ENCODE measurements around the gene CDH11.

The CDH11 gene

DNA sequence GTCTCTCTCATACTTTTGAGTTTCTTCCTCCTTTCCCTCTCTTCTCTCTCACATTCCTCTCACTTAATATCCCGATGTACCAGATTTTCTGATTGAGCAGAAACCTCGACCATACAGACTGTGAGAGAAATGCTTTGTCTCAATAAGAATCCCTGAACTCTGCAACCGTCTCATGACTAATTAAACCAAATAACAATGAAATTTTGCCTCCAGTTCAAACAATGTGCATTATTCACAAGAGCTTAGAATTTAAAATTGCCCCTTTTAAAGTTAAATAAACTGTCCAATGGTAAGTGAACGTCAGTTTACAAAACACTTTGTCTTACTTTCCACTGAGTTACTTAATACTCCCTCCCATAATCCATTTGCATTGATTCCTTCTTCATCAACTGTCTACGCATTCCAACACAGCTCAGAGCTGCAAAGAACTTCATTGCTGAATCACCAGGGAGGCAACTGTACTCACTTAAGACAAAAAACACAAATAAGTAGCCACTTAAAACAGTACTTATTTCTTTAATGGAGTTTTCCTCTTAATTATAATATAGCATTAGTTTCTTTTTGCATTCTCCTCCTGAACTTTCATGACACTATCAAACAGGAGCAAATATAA, 4.9 kb downstream of the CDH11 start:
- DNase-seq (ENCODE audit: low read depth in 2 of 2) = no peak

DNA sequence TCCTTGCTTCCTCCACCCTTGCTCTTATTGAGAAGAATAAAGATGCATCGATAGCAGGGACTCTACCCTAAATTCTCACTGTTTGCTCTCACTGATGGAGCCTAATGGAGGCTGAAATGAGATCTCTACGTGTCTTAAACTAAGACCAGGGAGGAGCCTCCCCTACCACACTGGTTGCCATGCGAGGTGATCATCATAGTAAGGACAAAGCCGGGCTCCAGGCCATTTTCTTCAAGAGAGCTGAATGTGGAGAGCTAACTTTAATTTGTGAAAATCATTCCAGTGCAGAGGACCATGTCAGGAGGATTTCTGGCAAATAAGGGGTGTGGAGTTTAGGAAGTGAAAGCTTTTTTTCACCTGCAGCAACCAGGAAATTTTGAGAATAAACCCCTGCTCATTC, 5.6 kb downstream of the CDH11 start:
- no peak for DNase-seq (ENCODE audit: low read depth in 2 of 2)

DNA sequence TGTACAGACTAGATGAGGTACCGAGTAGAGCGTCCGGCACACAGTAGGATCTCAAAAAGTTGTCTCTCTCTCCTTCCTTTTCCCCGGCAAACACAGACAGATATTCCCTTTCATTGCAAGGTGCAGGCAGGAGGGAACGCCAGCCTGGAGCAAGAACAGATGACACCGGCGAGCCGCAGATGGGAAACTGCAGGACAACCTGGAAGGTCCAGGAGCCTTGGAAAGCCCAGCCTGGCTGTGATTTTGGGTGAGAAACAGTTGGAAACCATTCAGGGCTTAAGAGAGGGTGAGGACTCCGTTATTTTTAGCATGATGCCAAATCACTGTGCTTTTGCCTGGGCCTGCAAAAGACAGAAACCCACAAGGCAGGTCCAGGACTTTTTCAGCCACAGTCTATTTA, 7.3 kb downstream of the CDH11 start:
- no peak for DNase-seq (ENCODE audit: low read depth in 2 of 2)

DNA sequence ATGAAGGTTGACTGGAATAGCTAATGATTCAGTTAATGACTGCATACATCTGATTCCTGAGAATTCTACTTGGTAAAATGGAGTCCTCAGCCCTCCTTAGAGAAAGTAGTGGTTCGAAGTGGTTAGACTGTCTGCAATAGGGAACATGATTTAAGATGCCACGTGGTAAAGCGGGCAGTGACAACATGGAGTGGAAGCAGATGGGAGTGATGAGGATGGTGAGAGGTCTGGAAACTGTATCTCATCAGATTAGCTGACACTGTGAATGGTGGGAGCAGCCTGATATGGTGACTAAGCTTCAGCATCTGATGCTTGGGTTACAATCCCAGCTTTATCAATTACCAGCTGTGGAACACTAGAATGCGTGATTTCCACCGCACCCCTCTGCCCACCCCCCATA, 8.4 kb downstream of the CDH11 start:
- DNase-seq (ENCODE audit: low read depth in 2 of 2) = no peak

DNA sequence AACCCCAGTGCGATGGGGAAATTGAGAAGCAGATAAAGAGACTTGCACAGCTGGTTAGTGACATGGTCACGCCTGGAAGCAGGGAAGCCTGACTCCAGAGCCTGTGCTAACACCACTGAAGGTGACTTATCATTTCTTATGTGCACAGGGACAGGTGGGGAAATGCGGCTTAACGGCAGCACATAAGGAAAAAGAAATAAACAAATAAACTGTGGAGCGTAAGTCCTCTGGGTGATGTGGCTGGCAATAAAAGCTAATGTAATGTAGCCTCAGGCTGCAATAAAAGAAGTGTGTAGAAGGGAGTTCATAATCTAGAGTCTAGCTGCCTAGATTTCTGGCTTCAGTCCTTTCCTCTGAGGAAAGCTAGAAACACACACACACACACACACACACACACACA, 10.6 kb downstream of the CDH11 start:
- no peak for DNase-seq (ENCODE audit: low read depth in 2 of 2)

DNA sequence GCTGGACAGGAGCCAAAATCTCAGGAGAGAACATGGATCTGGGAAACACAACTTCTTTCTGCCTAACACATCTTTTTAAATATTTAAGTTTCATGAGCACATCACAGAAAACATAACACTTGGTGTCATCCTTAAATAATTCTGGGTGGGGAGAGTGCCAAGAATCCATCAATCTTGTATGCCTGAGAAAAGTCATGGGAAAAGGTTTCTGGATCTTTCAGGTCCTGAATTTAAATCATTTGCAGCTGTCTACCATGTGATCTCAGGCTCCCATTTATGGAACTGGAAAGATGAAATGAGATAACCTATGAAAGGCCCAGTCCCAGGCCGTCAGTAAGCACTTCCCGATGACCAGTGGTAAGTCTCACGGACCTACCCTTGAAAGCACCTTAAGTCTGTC, 15.1 kb downstream of the CDH11 start:
- DNase-seq (ENCODE audit: low read depth in 2 of 2) = no peak

DNA sequence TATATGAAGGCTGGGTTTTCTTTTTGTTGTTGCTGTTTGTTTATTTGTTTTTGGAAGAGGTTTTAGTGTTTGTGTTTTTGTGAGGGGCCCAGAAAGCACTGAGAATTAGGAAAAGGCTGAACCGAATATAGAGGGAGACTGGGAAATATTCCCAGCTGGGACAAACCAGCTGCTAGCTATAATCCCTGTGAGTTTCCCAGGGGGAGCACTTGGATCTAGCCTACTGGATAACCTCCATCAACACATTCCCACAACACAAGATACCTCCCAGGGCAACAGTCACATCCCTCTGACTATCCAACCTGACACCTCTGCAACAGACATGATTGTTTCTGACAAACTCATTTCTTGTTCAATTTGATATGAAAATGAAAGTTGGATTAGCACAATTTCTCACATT, 16.7 kb downstream of the CDH11 start:
- DNase-seq (ENCODE audit: low read depth in 2 of 2) = no peak

DNA sequence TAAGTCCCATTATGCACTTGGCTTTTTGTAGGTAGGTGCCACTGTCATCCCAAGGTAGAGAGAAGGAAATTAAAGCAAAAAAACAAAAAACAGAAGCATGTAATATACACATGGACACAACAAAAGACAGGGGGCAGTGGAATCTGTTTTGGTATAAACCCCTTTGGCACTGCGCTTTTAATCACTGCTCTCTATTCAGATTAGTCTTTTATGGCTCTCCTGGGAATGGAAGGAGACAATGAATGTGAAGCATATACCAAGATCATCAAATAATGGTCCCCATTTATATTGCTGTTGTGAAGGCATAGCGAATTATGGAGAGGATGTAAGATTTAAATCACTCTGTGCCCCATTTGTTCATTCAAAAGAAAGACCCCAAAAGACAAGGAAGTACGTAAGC, 17.4 kb downstream of the CDH11 start:
- no peak for DNase-seq (ENCODE audit: low read depth in 2 of 2)

DNA sequence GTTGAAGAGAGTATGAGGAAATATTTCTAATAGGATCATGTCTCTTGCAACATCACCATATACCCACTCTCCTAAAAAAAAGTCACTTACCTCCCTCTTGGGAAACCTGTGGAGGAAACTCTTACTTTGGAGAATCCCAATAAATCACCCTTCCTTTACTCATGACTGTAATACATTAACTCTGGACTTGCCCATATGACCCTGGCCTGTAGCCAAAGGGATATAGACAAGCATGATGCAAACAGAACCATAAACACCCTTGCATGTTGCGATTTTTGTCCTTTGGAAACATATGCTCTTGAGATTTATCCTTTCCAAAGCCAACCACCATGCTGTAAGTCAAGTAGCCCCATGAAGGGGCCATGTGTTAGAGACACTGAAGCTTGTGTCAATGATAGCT, 19.5 kb downstream of the CDH11 start:
- no peak for DNase-seq (ENCODE audit: low read depth in 2 of 2)

DNA sequence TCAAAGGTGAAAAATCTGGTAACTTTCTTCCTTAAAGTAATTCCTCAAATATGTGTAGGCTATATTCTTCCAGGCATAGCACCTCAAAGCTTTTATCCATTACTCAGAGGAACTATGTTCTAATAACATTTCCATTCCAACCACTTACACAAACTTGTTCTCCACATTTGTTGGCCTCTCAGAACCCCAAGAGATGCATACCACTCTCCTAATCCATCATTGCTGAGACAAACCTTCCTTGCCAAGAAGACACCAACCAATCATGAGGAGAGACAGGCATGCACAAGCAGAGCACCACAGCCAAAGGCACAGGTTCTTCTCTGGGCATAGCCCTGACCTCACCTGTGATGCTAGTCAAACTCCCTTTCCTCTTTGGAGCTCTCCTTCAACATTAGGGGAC, 20.9 kb downstream of the CDH11 start:
- no peak for DNase-seq (ENCODE audit: low read depth in 2 of 2)

DNA sequence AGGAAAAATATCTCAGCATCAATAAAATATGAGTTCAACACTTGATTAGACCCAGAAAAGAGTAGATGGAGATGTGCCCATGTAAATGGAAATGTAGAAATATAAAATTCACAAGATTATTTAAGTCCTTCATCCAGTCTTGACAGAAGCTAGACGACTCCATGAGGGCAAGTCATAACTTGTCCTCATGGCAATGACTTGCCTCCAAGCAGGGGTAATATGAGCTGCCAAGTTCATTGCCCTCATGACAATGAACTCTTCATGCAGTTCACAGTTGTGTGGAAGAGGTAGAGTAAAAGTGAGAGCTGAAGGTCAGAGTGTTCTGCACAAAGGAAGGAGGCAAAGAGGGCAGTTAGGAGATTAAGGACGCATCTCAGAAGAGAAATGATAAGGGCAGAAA, 22.3 kb downstream of the CDH11 start:
- DNase-seq (ENCODE audit: low read depth in 2 of 2) = no peak

DNA sequence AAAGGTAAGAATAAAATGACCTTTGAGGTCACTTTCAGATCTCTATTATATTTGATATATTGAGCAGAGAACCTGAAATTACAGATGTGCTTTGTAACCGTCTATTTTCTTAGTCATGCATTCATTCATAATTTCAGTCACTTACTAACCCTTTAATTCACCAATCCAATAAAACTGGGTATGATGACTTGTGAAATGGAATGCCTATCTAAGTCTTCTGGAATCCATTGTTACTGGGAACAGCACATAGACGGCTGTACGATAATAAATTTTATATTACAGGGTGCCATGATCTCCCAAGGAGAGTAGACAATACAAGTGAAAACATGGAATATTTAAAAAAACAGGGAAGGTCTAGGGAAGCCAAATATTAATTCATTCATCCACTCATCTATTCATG, 22.9 kb downstream of the CDH11 start:
- DNase-seq (ENCODE audit: low read depth in 2 of 2) = no peak

DNA sequence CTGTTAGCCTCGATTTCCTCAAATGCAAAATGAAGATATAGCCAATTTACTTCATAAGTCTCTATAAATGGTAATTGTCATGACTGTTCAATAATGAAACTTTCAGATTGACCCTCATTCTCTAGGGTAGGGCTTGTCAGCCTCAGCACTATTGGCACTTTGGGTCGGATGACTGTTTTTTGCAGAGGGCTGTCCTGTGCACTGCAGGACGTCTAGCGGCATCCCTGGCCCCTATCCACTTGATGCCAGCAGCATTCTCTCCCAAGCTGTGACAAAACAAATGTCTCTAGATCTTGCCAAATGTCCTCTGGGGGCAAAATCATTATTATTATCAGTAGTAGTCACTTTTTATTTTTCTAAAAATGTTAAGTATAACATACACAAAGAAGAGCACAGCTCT, 24.6 kb downstream of the CDH11 start:
- no peak for DNase-seq (ENCODE audit: low read depth in 2 of 2)

DNA sequence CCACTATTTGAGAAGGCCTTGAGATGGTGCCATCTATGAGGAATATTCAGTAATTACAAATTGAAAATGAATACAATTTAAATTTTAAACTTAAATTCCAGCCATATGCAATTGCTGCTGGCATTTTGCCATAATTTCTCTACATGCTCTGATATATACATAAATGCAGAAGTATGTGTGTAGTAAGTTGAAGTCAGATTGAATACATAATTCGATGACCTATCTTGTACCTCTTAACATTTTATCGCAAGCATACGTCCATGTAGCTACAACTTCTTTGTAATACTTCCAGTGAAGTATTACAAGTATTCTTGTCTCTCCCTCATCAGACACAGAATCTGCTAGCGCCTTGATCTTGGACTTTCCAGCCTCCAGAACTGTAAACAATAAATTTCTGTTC, 26.0 kb downstream of the CDH11 start:
- DNase-seq (ENCODE audit: low read depth in 2 of 2) = no peak

DNA sequence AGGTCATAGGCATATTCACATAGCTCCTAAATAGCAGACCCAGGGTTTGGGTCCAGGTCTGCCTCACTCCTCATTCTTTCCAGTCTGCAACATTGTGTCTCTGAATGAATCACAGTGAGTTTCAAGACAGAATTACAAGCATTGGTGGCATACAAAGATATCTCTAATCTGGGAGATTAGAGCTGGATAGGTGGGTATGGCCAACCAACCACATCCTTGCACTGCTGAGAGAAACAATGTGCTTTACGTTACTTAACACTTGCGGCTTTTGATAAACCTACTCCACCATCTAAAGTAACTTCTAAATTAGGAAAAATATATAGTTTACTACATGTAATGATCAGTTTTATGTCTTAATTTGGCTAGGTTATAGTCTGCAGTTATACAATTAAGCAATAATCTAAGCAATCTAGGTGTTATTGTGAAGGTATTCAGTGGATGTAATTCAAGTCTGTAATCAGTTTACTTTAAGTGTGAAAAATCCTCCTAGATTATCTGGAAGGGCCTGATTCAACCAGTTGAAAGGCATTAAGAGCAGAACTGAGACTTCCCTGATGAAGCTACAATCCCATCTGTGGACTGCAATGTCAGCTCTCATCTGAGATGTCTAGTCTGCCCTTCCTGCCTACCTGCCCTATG, 26.7 kb downstream of the CDH11 start:
- DNase-seq (ENCODE audit: low read depth in 2 of 2) = no peak

DNA sequence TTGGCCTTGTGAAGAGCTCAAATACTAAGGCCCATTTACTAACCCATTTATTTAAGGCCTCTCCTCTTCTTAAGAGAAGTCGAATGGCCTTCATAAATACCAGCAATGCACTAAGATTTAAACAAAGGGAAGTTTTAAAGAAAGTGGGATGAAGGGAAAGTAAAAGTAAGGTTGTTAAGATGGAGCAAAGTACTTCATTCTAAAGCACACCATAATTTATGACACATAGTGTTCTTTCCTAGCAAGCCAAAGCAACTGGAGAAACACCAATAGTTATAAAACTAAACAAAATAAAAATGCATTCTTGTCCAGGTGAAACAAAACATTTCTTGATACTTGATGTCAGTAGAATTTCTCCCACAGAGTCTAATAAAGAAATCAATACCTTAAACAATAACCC, 27.9 kb downstream of the CDH11 start:
- DNase-seq (ENCODE audit: low read depth in 2 of 2) = no peak

DNA sequence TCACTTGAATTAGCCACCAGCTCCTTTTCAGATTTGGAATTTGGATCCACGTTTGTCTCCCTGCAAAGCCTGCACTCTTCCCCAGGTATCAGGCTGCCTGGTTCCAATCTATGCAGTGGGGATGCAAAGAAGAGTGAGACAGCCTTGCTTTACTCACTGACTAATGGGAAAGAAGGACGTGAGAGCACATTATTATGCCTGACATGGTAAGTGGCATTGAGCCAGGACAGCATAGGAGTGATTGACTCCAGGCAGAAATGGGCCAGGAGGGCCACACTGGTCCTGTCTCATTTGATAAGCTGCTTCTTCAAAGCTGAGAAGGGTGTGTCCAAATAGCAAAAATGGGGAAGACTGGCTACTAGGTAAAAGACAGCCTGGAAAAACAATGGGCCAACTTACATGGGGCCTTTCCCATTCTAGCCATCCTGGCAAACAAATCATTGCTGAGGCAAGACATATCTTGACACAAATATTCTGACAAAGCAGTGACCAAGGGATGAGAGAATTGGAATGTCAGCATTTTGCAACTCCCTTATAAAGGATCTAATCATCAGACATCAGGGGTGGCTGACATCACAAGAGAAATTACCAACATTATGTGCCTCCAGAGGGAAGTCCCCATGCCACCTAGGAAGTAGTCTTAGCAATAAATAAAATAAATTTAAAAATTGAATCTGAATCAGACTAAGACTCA, 38.6 kb downstream of the CDH11 start:
- DNase-seq (ENCODE audit: low read depth in 2 of 2) = no peak

DNA sequence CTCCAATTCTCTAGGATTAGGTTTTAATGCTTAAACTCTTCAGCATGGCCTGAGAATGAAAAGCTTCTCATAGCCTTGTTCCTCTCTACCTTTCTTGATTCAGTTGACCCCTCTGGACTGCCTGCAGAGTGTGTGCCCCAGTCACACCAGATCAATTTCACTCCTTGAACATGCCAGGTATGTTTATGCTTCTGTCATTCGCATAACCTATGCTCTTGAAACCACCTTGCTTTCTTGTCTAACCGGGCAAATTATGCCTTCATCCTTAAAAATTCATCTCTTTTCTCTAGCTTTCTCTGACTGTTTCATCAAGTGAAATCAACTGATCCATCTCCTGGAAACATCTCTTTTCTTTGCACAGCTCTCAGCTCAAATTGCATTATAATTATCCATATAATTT, 42.3 kb downstream of the CDH11 start:
- no peak for DNase-seq (ENCODE audit: low read depth in 2 of 2)

DNA sequence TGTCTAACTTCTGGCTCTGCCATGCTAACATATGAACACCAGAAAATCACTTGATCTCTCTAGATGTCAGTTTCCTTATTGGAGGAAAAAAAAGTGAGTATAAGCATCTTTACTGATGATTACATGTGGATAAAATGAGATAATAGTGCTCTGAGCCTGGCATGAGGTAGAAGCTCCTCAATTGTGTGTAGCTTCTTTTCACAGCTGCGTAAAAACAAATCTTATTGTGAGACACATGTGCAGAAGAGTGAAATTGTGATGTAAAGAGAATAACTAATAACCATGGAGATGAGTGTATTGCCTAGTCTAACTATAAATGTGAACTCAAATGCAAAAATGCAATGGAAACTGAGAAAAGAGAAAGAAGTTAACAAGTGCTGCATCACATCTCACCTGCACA, 44.7 kb downstream of the CDH11 start:
- DNase-seq (ENCODE audit: low read depth in 2 of 2) = no peak

DNA sequence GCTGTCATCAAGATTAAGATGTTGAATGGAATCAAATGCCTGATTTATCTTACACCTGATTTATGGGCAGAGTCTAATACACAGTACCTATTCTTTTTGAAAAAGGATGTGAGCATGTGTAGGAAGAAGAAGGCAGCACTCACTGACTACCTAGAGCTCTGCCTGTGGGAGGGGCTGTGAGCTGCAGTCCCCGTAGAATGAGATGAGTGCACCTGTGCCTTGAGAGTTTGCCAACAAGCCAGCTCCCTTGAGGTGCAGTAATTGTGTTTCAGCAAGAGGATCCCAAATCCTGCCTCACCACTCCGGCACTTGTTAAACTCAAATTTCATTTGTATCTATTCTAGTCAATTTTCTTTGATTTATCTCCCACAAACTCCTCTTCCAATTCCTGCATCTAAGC, 46.0 kb downstream of the CDH11 start:
- DNase-seq (ENCODE audit: low read depth in 2 of 2) = no peak

DNA sequence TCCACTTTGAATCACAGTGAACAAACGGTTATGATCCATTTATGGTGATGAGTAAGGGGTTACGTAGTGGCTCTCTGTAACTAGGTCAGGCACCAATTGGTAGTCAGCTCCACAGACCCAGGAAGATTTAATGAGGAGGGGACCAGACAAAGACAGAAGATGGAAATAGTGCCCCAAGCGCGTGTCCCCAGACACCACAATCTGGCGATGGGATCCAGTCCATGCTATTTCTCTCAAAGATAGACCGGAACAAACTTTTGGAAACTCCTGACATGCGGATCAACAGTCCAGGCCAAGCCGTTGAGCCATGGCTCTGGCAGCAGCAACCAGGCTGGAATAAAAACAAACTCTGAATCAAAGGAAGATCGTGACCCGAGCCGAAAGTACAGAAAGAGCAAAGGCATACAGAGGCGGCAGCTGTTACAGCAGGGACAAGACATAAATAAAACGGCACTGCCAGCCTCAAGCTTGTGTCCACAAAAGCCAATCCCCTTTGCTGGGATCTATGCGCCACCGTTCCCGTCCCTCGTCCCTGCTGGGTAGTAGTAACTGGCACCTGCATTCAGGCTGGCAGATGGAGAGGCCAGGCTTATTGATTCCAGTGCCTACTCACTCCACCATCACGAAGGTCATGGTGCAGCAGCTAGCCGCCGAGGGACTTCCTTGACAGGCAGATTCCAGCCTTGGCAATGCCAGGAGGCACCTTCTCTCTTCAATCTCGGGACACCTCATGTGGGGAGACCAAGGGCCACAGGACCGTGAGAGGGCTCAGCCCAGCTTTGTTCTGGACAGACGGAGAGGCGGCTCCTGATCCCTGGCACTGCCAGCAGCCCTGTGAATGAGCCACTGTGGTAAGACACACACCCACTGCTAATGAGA, 50.2 kb downstream of the CDH11 start:
- DNase-seq (ENCODE audit: low read depth in 2 of 2) = no peak

DNA sequence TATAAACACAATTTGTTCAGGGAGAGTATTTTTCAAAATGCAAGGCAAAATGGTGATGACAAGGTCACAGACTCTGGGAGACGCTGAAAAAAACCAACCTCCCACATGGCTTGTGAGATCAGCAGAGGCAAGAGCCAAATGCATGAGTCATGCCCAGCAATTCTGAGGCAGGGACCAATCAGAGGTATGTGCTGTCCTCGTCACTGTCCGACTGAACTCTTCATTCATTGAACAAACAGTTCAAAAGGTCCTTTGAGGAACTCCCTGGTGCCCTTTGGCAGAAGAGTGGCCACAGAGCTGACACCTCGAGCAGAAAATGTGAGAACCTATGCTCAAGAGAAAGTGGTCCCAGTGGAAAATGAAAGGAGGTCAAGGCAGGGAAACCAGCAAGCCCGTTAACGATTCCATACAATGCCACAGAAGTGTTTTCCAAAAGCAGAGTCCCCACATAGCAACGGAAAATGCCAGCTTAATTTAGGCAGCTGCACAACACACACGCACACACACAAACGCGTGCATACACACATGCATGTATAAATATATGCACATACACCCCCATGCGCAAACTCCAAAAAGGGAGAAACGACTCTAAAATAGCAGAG, 50.9 kb downstream of the CDH11 start:
- DNase-seq (ENCODE audit: low read depth in 2 of 2) = no peak
